Adrenal gland (tissue), 5 donors: ENCODE data around the gene SSTR4.

Source experiments
- CTCF ChIP-seq, 6 experiments: fragments of 450-650 bp in 4 of 6; fragments of 200-600 bp in 2 of 6; sonication (generic) in 1 of 6; IDR thresholded peaks; 1 replicate in 5 of 6; 2 replicates in 1 of 6; pipeline versions ENCODE4 v1.5.1 to v1.8.0; 2016 to 2021; ENCODE audit warnings: antibody characterized with exemption in 6 of 6, mild to moderate bottlenecking in 2 of 6, moderate library complexity in 1 of 6
- POLR2A ChIP-seq, 2 donors: fragments of 450-650 bp; IDR thresholded peaks; one replicate each; pipeline ENCODE4 v1.6.1; 2017; ENCODE audit warnings: antibody characterized with exemption in 2 of 2, mild to moderate bottlenecking in 2 of 2, moderate library complexity in 1 of 2
- donor health status: DM: no; HTN: no; CAD: no.

DNA sequence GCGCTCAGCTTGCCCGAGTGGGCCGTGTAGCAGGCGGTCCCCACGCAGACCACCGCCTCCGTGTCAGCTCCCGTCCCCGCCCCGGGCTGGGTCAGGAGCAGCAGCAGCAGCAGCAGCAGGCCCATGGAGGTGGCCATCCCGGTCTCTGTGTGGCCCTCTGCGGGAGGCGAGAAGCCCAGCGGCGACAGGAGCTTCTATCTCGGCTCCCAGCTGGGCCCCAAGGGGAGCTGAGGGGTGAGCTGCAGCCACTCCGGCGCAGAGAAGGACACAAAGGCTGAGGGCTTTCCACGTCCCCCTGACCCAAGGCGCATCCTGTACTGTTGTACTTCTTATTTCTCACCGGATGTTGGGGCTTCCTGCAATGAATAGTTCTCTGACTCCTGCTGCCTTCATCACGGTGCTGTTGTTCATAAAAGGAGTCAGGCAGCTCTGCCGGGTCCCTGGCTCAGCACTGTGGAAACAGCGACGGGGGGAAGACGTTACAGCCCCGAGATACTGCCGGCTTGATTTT, 51.0 kb downstream of the SSTR4 start, which contains the start of gene CD93:
- TF ChIP-seq CTCF (IDR thresholded peaks at IDR 0.05) = no peak
- peak; percentile 34 to 49 for TF ChIP-seq POLR2A (IDR thresholded peaks at IDR 0.05)
